Lung (tissue), 12 donors: ENCODE measurements around the gene SYTL4. TPM values are rescaled to one million over a fixed set of nuclear protein-coding genes. Genes with fewer than 3 reads are reported as not detected.

Source experiments
- ATAC-seq: fragments of 200-7000 bp; cut with Tn5 transposase; one replicate; pipeline ENCODE4 v1.9.1; 2020; ENCODE audit warnings: moderate number of reproducible peaks; ENCODE audit not compliant: insufficient read depth, low FRiP score
- DNase-seq, 3 donors: peaks; one replicate each; pipeline ENCODE4 v3.0.0-alpha.2; 2013 to 2017
- H3K27ac ChIP-seq, 2 donors: one replicate each; pipeline ENCODE4 v1.5.1; 2013; ENCODE audit warnings: mild to moderate bottlenecking in 2 of 2, moderate library complexity in 2 of 2, control low read depth in 1 of 2, inconsistent platforms in 1 of 2, low read depth in 1 of 2, low read length in 1 of 2
- H3K27me3 ChIP-seq, 3 donors: one replicate each; pipeline ENCODE4 v1.5.1; 2013; ENCODE audit warnings: low read length in 2 of 3; ENCODE audit not compliant: control insufficient read depth in 3 of 3, insufficient read depth in 3 of 3
- H3K36me3 ChIP-seq, 4 donors: one replicate each; pipeline ENCODE4 v1.5.1; 2013; ENCODE audit warnings: low read length in 4 of 4, mild to moderate bottlenecking in 1 of 4, moderate library complexity in 1 of 4; ENCODE audit not compliant: control insufficient read depth in 4 of 4, insufficient read depth in 4 of 4
- H3K4me1 ChIP-seq, 5 donors: one replicate each; pipeline ENCODE4 v1.5.1; 2013; ENCODE audit warnings: low read length in 5 of 5, mild to moderate bottlenecking in 2 of 5, moderate library complexity in 1 of 5; ENCODE audit not compliant: control insufficient read depth in 5 of 5, insufficient read depth in 5 of 5
- H3K4me3 ChIP-seq: one replicate; pipeline ENCODE4 v1.5.1; 2013; ENCODE audit warnings: mild to moderate bottlenecking, control low read depth, moderate library complexity
- H3K9ac ChIP-seq, 2 donors: one replicate each; pipeline ENCODE4 v1.5.1; 2013; ENCODE audit warnings: low read length in 2 of 2, control low read depth in 1 of 2; ENCODE audit not compliant: insufficient read depth in 1 of 2
- H3K9me3 ChIP-seq, 4 donors: one replicate each; pipeline ENCODE4 v1.5.1; 2013; ENCODE audit warnings: low read length in 3 of 4, mild to moderate bottlenecking in 1 of 4, moderate library complexity in 1 of 4; ENCODE audit not compliant: control insufficient read depth in 4 of 4, insufficient read depth in 3 of 4
- CTCF ChIP-seq: IDR thresholded peaks from 2 replicates; pipeline ENCODE4 v1.5.1; 2012; ENCODE audit warnings: mild to moderate bottlenecking; ENCODE audit errors: control extremely low read depth, extremely low read depth
- WGBS, 2 donors: extraction: QIAGEN DNeasy Blood & Tissue Kit; methylation state at CpG; one replicate each; pipeline ENCODE4 v1.1.7; 2013; 5-methylcytosine and 5-hydroxymethylcytosine counted together
- polyA plus RNA-seq, 2 donors: library from polyadenylated mRNA; stranded (reverse); fragments of 200-250 nt; gene quantifications; one replicate each; pipeline ENCODE4 v1.2.1, GENCODE V29; 2013
- total RNA-seq, 2 donors: library from RNA; depleted of rRNA in 1 of 2; stranded (reverse); fragments of >200 nt in 1 of 2; gene quantifications; one replicate each; pipeline ENCODE4 v1.2.1, GENCODE V29; 2014 to 2021
- donor health status: control.
- donor health status: control.
- donor health status: Bipolar disorder and iron deficiency.
- donor health status: healthy.
- donor health status: DM: yes; HTN: yes; CAD: no.

Gene SYTL4
- total and polyA plus RNA-seq, 4 donors, result 3.4 to 11.7 (median 4.7) TPM

DNA sequence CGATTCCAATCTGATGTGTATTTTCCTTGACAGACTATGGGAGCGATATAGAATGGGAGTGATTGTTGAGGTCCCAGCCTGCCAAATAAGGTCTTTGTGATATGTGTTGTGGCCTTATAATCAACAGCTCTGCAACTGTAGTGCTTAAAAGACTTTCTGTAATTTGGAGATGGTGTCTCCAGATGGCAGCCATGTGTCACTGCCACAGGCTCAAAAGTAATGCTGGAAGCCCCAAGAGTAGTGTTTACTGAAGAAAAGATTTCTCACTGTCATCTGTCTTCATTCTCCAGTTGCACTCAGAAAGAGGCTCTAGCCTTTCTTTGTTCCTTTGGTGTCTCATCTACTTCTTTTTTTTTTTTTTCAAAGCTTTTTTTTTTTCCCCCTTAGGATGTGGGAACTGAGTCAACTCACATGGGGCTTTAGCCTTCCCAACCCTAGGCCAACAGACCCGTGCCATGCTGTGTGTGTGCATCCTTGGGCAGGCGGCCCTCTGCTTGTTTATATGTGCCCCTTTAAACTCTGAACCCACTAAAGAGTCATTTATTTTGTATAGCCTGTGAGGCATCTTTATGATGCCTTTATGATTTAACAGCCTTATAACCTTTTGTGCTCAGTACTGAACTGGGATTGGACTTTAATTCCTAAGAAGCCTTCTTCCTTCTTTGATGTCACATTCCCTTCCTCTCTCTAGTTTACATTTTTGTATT is 72.3 kb downstream of the SYTL4 start:
- Histone ChIP-seq H3K9me3 (no peaks in the 10 kb centered on the region), H3K27me3 (peaks cover 0 to 24% (median 3%) of the 10 kb centered on the region in 3 donors), H3K9ac (peak overlapping the region in 1 of 2 donors; percentile 32), H3K4me3 (no peak overlapping the region), H3K36me3 (no peaks in the 10 kb centered on the region), H3K4me1 (peaks cover 0 to 7% (median 0%) of the 10 kb centered on the region in 5 donors), H3K27ac (no peak overlapping the region)
- TF ChIP-seq CTCF, result no peak
- no peak for ATAC-seq
- peak; percentile 65 to 82 (median 80) for DNase-seq
- 71 to 86% methylated on average over 4 of the region's 4 CpGs for WGBS, 2 donors

DNA sequence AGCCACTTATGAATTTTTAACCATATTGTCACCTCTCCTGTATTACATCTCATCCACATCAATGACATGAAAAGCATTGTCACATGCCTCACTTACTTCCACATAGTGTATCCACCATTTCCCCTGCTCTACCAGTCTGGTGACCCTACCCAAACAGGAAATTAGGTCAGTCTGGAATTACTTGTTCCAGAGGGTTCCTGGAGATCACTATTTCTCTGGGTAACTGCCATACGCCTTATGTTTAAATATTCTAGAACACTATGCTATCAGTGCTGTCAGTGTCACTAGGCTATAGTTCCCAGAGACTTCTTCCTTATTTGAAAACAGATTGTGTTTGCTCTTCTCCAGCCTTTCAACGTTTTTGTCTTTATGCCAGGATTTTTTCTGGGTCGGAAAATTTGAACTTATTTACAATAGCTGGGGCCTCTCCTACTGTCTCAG is 73.0 kb downstream of the SYTL4 start:
- H3K27me3 ChIP-seq, result peaks cover 0 to 27% (median 4%) of the 10 kb centered on the region in 3 donors
- H3K4me3 ChIP-seq, result no peak overlapping the region
- no peak overlapping the region for H3K27ac ChIP-seq
- TF ChIP-seq CTCF, result no peak
- ATAC-seq (no peak), DNase-seq (peak in 1 of 3 donors; percentile 75)
- no peak overlapping the region for H3K9ac ChIP-seq
- H3K4me1 ChIP-seq, result peaks cover 0 to 10% (median 0%) of the 10 kb centered on the region in 5 donors
- H3K36me3 ChIP-seq, result no peaks in the 10 kb centered on the region
- WGBS, 2 donors, result 37 to 53% methylated on average over 3 of the region's 3 CpGs
- no peaks in the 10 kb centered on the region for H3K9me3 ChIP-seq

GRCh38 chrX:100654261-100654660 is 77.7 kb downstream of the SYTL4 start:
- H3K36me3 ChIP-seq, result no peaks in the 10 kb centered on the region
- no peak overlapping the region for H3K27ac ChIP-seq
- ATAC-seq (no peak), DNase-seq (peak in 2 of 3 donors; percentile 45 to 66)
- no peaks in the 10 kb centered on the region for H3K9me3 ChIP-seq
- no peak overlapping the region for H3K9ac ChIP-seq
- WGBS, 2 donors, result 30% methylated on average over 3 of the region's 3 CpGs
- no peak for TF ChIP-seq CTCF
- H3K4me1 ChIP-seq, result peaks cover 0 to 14% (median 1%) of the 10 kb centered on the region in 5 donors
- H3K27me3 ChIP-seq, result peaks cover 0 to 25% (median 14%) of the 10 kb centered on the region in 3 donors
- no peak overlapping the region for H3K4me3 ChIP-seq

DNA sequence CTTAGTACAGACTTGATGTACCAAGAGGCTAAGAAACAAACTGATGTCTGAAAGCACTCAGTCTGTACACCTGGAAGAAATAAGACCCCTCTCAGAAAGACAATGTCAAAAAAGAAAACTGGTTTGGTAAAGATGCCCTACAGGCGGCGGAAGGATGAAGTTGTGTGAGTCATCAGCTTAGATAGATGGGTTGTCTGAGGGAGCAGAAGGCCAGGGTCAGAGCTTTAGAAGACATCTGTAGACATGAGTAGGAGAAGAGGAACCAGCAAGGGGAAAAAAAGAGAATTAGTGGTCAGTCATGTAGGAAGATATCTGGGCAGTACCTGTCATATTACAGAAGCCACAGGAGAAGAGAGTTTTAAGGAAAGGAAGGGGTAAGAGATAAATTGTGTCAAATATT is 79.7 kb downstream of the SYTL4 start:
- no peaks in the 10 kb centered on the region for H3K9me3 ChIP-seq
- no peak overlapping the region for H3K27ac ChIP-seq
- H3K36me3 ChIP-seq, result no peaks in the 10 kb centered on the region
- peaks cover 0 to 21% (median 17%) of the 10 kb centered on the region in 3 donors for H3K27me3 ChIP-seq
- peaks cover 0 to 28% (median 3%) of the 10 kb centered on the region in 5 donors for H3K4me1 ChIP-seq
- TF ChIP-seq CTCF, result no peak
- DNase-seq, result no peak
- no peak overlapping the region for H3K4me3 ChIP-seq
- H3K9ac ChIP-seq, result no peak overlapping the region
- no peak for ATAC-seq
- 76 to 91% methylated on average over 2 of the region's 2 CpGs for WGBS, 2 donors
